Activated T-cell treated with anti-CD3 and anti-CD28 coated beads, Interleukin-2, amount 50 U/mL, for 48 hours (primary cell): Measurements from ENCODE around the gene AP1AR.

Experiments used
- DNase-seq, 2 experiments: peaks; one replicate each; pipeline ENCODE4 v3.0.0-alpha.2; 2020

AP1AR gene

GRCh38 chr4:112222219-112222955, 9.2 kb upstream of the AP1AR start:
- no peak for DNase-seq

- DNase-seq, result no peak
These were observed 6.4 kb upstream of the AP1AR start for GRCh38 chr4:112225157-112225556.

GRCh38 chr4:112230879-112231778, 458 bp upstream of the AP1AR start:
- DNase-seq, result peak; percentile 98

- peak in 1 of 2 experiments; percentile 38 for DNase-seq
These were observed 3.5 kb downstream of the AP1AR start for GRCh38 chr4:112234952-112235609.

- no peak for DNase-seq
These were observed 4.5 kb downstream of the AP1AR start for GRCh38 chr4:112236040-112236439.

- DNase-seq, result no peak
These were observed 7.2 kb downstream of the AP1AR start for GRCh38 chr4:112238833-112239232.

GRCh38 chr4:112245383-112245782, 13.8 kb downstream of the AP1AR start:
- no peak for DNase-seq

GRCh38 chr4:112247021-112247420, 15.4 kb downstream of the AP1AR start:
- DNase-seq, result no peak

- no peak for DNase-seq
These were observed 19.5 kb downstream of the AP1AR start for GRCh38 chr4:112251019-112251643.

- DNase-seq, result no peak
These were observed 20.6 kb downstream of the AP1AR start for GRCh38 chr4:112252234-112252633.

- DNase-seq, result no peak
These were observed 21.9 kb downstream of the AP1AR start for GRCh38 chr4:112253382-112254000.

- no peak for DNase-seq
These were observed 25.5 kb downstream of the AP1AR start for GRCh38 chr4:112257098-112257497.

GRCh38 chr4:112266823-112267222, 35.2 kb downstream of the AP1AR start:
- no peak for DNase-seq

GRCh38 chr4:112270051-112270450, 38.5 kb downstream of the AP1AR start:
- no peak for DNase-seq

- DNase-seq, result no peak
These were observed 39.2 kb downstream of the AP1AR start for GRCh38 chr4:112270640-112271421.

GRCh38 chr4:112272292-112272691, 40.7 kb downstream of the AP1AR start:
- no peak for DNase-seq

- DNase-seq, result no peak
These were observed 43.4 kb downstream of the AP1AR start for GRCh38 chr4:112274959-112275358.

GRCh38 chr4:112276113-112276512, 44.5 kb downstream of the AP1AR start:
- no peak for DNase-seq

GRCh38 chr4:112277220-112277619, 45.6 kb downstream of the AP1AR start:
- no peak for DNase-seq

GRCh38 chr4:112277705-112278448, 46.3 kb downstream of the AP1AR start:
- DNase-seq, result no peak
